ENCODE data around the gene AP3S1.
"Not testable (repeated sequence)": the region's sequence is repeated elsewhere in the genome, so short reads cannot be mapped to it uniquely, and the experiment has no call there.

- TF ChIP-seq EP300 (IDR thresholded peaks at IDR 0.05), result not testable (repeated sequence)
- TF ChIP-seq, protein P1, sequence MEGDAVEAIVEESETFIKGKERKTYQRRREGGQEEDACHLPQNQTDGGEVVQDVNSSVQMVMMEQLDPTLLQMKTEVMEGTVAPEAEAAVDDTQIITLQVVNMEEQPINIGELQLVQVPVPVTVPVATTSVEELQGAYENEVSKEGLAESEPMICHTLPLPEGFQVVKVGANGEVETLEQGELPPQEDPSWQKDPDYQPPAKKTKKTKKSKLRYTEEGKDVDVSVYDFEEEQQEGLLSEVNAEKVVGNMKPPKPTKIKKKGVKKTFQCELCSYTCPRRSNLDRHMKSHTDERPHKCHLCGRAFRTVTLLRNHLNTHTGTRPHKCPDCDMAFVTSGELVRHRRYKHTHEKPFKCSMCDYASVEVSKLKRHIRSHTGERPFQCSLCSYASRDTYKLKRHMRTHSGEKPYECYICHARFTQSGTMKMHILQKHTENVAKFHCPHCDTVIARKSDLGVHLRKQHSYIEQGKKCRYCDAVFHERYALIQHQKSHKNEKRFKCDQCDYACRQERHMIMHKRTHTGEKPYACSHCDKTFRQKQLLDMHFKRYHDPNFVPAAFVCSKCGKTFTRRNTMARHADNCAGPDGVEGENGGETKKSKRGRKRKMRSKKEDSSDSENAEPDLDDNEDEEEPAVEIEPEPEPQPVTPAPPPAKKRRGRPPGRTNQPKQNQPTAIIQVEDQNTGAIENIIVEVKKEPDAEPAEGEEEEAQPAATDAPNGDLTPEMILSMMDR (IDR thresholded peaks at IDR 0.05), result not testable (repeated sequence)
Measured at GRCh38 chr5:115808066-115808465, 33.7 kb upstream of the AP3S1 start.
